Suprapubic skin (tissue), 4 donors: Measurements from ENCODE around the gene ASL. TPM values are rescaled to one million over a fixed set of nuclear protein-coding genes. Genes with fewer than 3 reads are reported as not detected.

Experiments
- DNase-seq, 2 donors: peaks; one replicate each; pipeline ENCODE4 v3.0.0-alpha.2; 2019; ENCODE audit warnings: low spot score in 2 of 2
- H3K27ac ChIP-seq: fragments of 200-600 bp; sonication (generic); one replicate; pipeline ENCODE4 v1.5.1; 2019
- H3K27me3 ChIP-seq: fragments of 200-600 bp; sonication (generic); one replicate; pipeline ENCODE4 v1.5.1; 2019
- H3K36me3 ChIP-seq: fragments of 200-600 bp; sonication (generic); one replicate; pipeline ENCODE4 v1.5.1; 2019
- H3K4me1 ChIP-seq: fragments of 200-600 bp; sonication (generic); one replicate; pipeline ENCODE4 v1.5.1; 2019
- H3K4me3 ChIP-seq: fragments of 200-600 bp; sonication (generic); one replicate; pipeline ENCODE4 v1.5.1; 2019; ENCODE audit warnings: mild to moderate bottlenecking
- H3K9me3 ChIP-seq: fragments of 200-600 bp; sonication (generic); one replicate; pipeline ENCODE4 v1.5.1; 2019
- CTCF ChIP-seq, 2 donors: fragments of 200-600 bp in 1 of 2; fragments of 450-650 bp in 1 of 2; sonication (generic) in 1 of 2; IDR thresholded peaks; one replicate each; pipeline ENCODE4 v1.5.1; 2016 to 2019; ENCODE audit warnings: antibody characterized with exemption in 2 of 2, mild to moderate bottlenecking in 1 of 2, moderate library complexity in 1 of 2
- EP300 ChIP-seq: sonication (generic); formaldehyde crosslinking; IDR thresholded peaks from one replicate; pipeline ENCODE4 v1.6.1; 2017; ENCODE audit warnings: antibody characterized with exemption
- POLR2A ChIP-seq, 2 donors: fragments of 450-650 bp; IDR thresholded peaks; one replicate each; pipeline ENCODE4 v1.6.1; 2017; ENCODE audit warnings: antibody characterized with exemption in 2 of 2, mild to moderate bottlenecking in 2 of 2, moderate library complexity in 2 of 2
- POLR2AphosphoS5 ChIP-seq, 3 donors: sonication (generic); formaldehyde crosslinking; IDR thresholded peaks; one replicate each; pipeline ENCODE4 v1.6.1; 2017; ENCODE audit warnings: antibody characterized with exemption in 3 of 3
- WGBS: methylation state at CpG from one replicate; pipeline ENCODE4 v1.1.5; 2018; 5-methylcytosine and 5-hydroxymethylcytosine counted together
- total RNA-seq, 4 donors: library from RNA; depleted of rRNA; stranded (reverse); fragments of >200 nt; gene quantifications; one replicate each; pipeline ENCODE4 v1.1.0, GENCODE V29; 2016

ASL gene
- total RNA-seq, 4 donors from 2014 or later = 14.3 to 30.8 (median 22.4) TPM

GRCh38 chr7:66082083-66082482 lies 6.5 kb downstream of the ASL start:
- WGBS = 97% methylated on average over 5 of the region's 6 CpGs
- Histone ChIP-seq H3K9me3 (no peaks in the 10 kb centered on the region), H3K4me3 (no peak overlapping the region), H3K27ac (no peak overlapping the region), H3K4me1 (peaks cover 5% of the 10 kb centered on the region), H3K27me3 (no peaks in the 10 kb centered on the region), H3K36me3 (peaks cover 14% of the 10 kb centered on the region)
- no peak for TF ChIP-seq POLR2A (IDR thresholded peaks at IDR 0.05)
- no peak for TF ChIP-seq EP300
- TF ChIP-seq POLR2AphosphoS5 (IDR thresholded peaks at IDR 0.05) = no peak
- TF ChIP-seq CTCF (IDR thresholded peaks at IDR 0.05) = no peak
- DNase-seq = no peak

- no peak for TF ChIP-seq POLR2AphosphoS5 (IDR thresholded peaks at IDR 0.05)
- no peak for TF ChIP-seq CTCF (IDR thresholded peaks at IDR 0.05)
- no peak for TF ChIP-seq POLR2A (IDR thresholded peaks at IDR 0.05)
- no peak for TF ChIP-seq EP300
- no peak for DNase-seq
- Histone ChIP-seq H3K4me3 (no peak overlapping the region), H3K27ac (no peak overlapping the region), H3K4me1 (peaks cover 3% of the 10 kb centered on the region), H3K27me3 (no peaks in the 10 kb centered on the region), H3K9me3 (no peaks in the 10 kb centered on the region), H3K36me3 (peaks cover 14% of the 10 kb centered on the region)
- 94% methylated on average over 11 of the region's 16 CpGs for WGBS
Observed at GRCh38 chr7:66082886-66083415, 7.3 kb downstream of the ASL start.

- H3K27ac ChIP-seq = no peak overlapping the region
- no peaks in the 10 kb centered on the region for H3K9me3 ChIP-seq
- H3K36me3 ChIP-seq = peaks cover 15% of the 10 kb centered on the region
- TF ChIP-seq CTCF (IDR thresholded peaks at IDR 0.05) (no peak), POLR2AphosphoS5 (IDR thresholded peaks at IDR 0.05) (no peak), POLR2A (IDR thresholded peaks at IDR 0.05) (no peak), EP300 (no peak)
- WGBS = 81% methylated on average over 2 of the region's 2 CpGs
- no peak overlapping the region for H3K4me3 ChIP-seq
- H3K27me3 ChIP-seq = no peaks in the 10 kb centered on the region
- no peaks in the 10 kb centered on the region for H3K4me1 ChIP-seq
- no peak for DNase-seq
Observed at GRCh38 chr7:66083677-66084076, 8.1 kb downstream of the ASL start.

GRCh38 chr7:66088861-66089838 lies 13.5 kb downstream of the ASL start:
- Histone ChIP-seq H3K27me3 (no peaks in the 10 kb centered on the region), H3K36me3 (peaks cover 13% of the 10 kb centered on the region), H3K4me1 (no peaks in the 10 kb centered on the region), H3K9me3 (no peaks in the 10 kb centered on the region), H3K4me3 (no peak overlapping the region), H3K27ac (no peak overlapping the region)
- TF ChIP-seq EP300 = no peak
- TF ChIP-seq POLR2AphosphoS5 (IDR thresholded peaks at IDR 0.05) = no peak
- no peak for TF ChIP-seq CTCF (IDR thresholded peaks at IDR 0.05)
- no peak for TF ChIP-seq POLR2A (IDR thresholded peaks at IDR 0.05)
- DNase-seq = no peak
- WGBS = 77% methylated on average over 24 of the region's 32 CpGs

- Histone ChIP-seq H3K4me3 (no peak overlapping the region), H3K27ac (no peak overlapping the region), H3K4me1 (no peaks in the 10 kb centered on the region), H3K36me3 (peaks cover 3% of the 10 kb centered on the region), H3K27me3 (no peaks in the 10 kb centered on the region), H3K9me3 (no peaks in the 10 kb centered on the region)
- DNase-seq = no peak
- no peak for TF ChIP-seq POLR2AphosphoS5 (IDR thresholded peaks at IDR 0.05)
- TF ChIP-seq CTCF (IDR thresholded peaks at IDR 0.05) = no peak
- no peak for TF ChIP-seq EP300
- TF ChIP-seq POLR2A (IDR thresholded peaks at IDR 0.05) = no peak
- 98% methylated on average over 7 of the region's 19 CpGs for WGBS
Observed at GRCh38 chr7:66092654-66093053, 17.0 kb downstream of the ASL start.
